NCI-H2107 treated with DMSO at 0.1 percent for 48 hours (cell line): ENCODE data around the gene STK40.
A peak's percentile ranks its signal among the peaks of the same experiment; 100 is the strongest.

Experiments used
- DNase-seq: peaks from one replicate; lab custom pipeline; 2025; ENCODE audit not compliant: unreplicated experiment; lab: John Stamatoyannopoulos, UW

STK40 gene, protein sequence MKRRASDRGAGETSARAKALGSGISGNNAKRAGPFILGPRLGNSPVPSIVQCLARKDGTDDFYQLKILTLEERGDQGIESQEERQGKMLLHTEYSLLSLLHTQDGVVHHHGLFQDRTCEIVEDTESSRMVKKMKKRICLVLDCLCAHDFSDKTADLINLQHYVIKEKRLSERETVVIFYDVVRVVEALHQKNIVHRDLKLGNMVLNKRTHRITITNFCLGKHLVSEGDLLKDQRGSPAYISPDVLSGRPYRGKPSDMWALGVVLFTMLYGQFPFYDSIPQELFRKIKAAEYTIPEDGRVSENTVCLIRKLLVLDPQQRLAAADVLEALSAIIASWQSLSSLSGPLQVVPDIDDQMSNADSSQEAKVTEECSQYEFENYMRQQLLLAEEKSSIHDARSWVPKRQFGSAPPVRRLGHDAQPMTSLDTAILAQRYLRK

DNA sequence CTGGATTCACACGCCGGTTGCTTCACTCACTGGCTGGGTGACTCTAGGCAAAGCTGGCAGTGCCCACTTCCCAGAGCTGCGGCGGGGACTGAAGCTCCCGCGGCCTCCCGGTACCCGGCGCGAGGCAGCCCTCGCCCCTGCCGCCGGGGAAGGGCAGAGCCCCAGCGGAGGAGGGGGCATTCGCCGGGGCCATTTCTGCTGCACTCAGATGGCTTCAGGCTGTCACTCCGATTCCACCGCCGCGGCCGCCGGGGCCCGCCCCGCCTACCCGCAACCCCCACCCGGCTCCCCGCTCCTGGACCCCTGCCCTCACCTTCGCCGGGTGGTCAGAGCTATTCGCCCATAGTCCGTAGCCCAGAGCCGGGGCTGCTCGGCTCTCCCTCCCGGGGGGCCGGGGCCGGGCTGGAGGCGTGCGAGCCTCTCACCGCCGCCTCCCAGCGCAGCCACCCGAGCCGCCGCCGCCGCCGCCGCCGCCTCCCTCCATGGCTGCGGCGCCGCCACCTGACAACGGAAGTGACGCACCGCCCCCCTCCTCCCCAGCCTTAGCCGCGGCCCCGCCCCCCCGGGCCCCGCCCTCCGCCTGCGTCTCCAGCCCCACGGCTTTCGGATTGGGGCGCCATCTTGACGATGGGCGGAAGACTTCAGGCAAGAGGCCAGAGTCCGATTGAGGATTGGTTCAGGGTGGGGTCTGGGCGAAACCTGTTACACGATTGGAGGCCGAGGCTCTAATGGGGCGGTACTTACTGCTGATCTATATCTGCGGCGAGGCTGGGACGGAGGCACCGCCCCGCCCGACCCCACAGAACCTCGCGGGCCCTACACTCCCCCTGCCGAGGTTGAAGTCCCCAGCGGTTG is at the start of gene STK40:
Gene STK40 (minus strand): TSS at position 515 of the 855 bp plus-strand sequence. CDS start 24,592 bp downstream, outside the sequence.
- DNase-seq = peak; percentile 98

GRCh38 chr1:36433102-36433501 is 47.4 kb upstream of the STK40 start:
- no peak for DNase-seq

DNA sequence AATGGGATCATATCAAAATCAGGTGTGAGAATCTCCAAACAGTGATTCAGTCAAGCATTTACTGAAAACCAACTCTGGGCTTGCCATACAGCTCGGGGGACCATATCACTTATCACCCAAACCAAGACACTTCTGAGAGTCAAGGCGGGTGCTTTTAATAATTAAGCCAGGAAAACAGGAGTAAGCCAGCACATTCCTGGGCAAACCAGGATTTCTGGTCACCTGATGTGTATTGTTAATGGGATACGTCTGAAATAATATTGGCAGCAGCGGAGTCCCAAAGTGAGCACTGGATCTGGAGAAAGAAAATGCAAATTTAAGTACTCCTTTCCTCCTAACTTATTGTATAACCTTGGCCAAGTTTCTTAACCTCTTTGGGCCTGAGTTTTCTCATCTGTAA is 46.9 kb upstream of the STK40 start:
- DNase-seq = no peak

- no peak for DNase-seq
These were observed 40.1 kb upstream of the STK40 start for GRCh38 chr1:36425791-36426190.

- DNase-seq = no peak
These were observed 35.9 kb upstream of the STK40 start for GRCh38 chr1:36421649-36422048.

GRCh38 chr1:36420836-36421317 is 35.2 kb upstream of the STK40 start:
- DNase-seq = peak; percentile 44

DNA sequence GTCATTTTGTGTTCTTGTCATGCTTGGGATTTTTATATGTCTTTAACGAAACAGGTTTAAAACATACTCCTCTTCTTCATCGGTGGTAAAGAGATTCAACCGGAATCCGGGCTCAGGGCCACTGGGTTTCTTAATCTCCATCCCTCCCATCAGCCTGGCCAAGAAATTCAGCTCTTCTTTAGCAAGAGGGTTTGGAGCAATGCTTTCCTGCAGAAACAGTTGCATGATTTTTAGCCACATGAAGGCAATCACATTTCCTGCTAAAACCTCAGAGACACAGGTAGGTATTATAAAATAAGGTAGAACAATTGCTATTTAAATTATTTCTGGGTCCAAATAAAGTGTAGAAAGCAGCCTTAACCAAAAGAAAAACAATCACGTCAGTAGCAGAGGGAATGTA is 34.7 kb upstream of the STK40 start:
- DNase-seq = no peak

DNA sequence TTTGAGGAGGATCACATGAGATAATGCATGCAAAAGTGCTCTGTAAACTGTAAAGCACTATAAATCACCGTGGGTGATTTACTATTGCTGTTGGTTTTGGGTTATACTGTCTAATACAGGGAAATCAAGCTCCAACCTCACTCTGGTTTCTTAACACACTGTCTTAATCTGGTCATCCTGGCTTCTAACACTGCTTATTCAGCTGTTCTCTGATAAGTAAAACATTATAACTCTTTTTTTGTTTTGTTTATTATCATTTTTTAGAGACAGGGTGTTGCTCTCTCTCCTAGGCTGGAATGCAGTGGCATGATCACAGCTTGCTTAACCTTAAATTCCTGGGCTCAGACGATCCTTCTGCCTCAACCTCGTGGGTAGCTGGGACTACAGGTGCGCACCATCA is 33.8 kb upstream of the STK40 start:
- DNase-seq = no peak

DNA sequence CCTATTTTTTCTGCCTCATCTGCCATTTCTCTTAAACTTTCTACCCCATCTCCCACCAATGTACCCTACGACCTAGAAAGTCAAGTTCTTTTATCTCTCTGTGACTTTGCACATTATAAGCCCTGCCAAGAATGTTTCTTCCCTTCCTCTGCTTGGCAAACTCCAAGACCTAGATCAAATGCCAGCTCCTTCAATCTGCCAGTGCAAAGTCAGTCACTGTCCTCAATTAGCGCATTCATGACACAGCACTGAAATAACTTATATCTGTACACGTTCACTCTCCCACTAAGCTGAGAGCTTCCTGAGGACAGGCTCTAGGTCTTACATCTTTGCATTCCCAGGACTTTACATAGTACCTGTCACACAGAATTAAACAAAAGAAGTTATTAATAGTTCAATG is 33.4 kb upstream of the STK40 start:
- no peak for DNase-seq

GRCh38 chr1:36417931-36418330 is 32.2 kb upstream of the STK40 start:
- DNase-seq = no peak

DNA sequence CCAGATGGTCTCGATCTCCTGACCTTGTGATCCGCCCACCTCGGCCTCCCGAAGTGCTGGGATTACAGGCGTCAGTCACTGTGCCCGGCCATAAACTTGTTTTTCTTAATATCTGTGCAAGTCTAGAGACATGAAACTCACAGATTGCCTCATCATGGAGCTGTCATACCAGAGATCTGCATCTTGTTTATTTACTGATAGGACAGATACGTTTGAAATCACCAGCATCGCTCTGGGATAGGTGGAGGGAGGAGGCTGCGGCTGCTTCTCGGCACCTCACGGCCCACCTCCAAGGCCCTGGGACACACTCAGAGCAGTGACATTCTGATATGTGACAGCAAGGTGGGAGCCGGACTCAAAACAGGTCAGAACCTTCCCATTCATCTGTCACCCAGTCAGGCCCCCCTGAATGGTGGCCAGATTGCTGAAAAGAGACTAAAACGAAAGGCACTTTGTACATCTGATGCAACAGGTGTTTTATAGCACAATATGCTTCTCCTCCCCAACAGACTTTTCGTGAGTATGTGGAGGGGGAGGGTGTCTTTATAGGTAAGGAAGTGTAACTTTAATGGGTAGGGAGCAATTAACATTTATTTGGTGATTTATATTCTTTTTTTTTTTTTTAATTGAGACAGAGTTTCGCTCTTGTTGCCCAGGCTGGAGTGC is 30.1 kb upstream of the STK40 start:
- no peak for DNase-seq

DNA sequence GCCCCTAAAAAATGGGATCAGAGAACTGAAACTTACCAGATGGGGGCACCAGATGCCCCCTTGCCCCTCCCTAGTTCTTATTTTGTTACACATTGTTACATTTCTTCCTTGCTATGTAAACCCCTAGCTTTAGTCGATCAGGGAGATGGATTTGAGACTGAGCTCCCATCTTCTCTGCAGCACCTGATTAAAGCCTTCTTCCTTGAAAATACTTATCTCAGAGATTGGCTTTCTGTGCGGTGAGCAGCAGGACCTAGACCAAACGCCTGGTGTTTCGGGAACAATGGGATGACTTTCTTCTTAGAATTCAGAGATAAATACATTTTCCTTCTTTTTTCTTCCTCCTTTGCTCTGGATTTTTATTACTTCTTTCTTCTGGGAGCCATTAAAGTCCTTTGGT is 28.7 kb upstream of the STK40 start:
- no peak for DNase-seq

DNA sequence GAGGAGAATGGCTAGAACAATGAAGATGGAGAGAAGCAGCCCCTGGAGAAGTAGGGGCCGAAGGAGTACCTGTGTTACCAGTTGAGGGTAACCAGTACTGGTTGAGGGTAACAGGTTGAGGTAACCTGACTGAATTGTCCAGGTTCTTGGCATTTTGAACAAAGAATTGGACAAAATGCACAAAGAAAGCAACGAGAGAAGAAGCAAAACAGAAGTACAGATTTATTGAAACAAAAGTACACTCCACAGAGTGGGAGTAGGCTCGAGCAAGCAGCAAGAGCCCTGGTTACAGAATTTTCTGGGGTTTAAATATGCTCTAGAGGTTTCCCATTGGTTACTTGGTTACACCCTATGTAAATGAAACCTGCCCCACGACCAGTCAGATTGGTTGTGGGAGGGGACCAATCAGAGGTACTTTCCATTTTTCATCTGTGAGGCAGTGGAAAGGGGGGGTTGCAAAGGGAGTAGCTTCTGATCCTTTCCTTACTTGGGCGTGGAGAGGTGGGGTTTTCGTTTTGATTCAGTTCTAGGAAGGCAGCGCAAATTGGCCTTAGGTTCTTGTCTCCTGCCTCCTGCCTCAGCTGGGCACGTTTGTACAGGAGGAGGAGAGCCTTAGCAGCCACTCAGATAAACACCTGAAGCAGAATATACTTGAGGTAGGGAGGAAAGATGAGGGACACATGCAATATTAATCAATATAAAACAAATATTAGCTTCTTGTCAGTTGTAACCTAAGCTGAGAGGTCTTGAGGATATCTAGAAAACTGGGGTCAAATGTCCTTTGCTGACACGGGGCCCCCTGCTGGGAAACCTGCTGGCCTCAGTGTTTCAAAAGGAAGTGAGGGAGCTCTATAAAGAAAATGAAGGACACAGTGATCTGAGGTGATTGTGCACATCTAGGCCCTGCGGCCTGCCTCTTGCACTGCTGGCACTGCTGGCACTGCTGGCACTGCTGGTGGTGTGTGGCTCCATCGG is 26.2 kb upstream of the STK40 start:
- DNase-seq = no peak

DNA sequence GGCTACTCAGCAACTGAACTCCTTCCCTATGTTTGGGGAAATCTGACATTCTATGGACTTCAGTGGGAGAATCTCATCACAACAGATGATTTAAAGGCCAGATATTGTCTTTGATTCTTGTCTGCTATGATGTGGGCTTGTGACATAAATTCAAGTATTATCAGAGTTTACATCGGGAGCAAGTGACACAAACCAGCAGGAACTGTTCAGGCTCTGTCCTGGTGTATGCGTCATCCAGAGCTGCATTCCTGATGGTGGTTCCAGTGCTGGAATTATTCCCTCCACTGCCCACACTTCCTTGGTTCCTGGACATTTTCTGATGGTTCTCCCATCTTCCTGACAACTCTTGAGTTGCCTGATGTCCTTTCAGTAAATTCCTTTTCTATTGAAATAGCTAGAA is 22.8 kb upstream of the STK40 start:
- DNase-seq = no peak

DNA sequence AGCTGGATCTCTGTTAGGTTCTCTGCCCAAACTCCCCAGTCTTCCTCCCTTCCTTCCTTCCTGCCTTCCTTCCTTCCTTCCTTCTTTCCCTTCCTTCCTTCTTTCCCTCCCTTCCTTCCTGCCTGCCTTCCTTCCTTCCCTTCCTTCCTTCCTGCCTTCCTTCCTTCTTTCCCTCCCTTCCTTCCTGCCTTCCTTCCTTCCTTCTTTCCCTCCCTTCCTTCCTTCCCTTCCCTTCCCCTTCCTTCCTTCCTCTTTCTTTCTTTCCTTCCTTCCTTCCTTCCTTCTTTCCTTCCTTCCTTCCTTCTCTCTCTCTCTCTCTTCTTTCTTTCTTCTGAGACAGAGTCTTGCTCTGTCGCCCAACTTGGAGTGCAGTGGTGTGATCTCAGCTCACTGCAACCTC is 20.7 kb upstream of the STK40 start:
- DNase-seq = no peak

DNA sequence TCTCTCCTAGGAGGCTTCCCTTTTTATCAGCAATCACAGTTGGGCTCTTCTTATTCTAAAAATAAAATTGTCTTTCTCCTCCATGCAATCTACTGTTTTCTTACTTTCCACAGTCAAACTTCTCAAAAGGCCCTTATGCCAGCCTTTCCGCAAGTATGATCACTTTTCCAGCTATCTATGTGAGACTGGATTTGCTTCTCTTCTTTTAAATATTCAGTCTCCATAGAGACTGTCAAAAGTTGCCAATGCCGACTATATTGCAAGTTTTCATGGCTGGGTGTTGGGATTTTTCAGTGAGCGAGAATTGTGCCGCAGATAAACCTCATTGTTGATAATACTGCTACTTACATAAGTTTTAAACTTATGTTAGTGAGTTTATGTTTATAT is 16.8 kb upstream of the STK40 start:
- DNase-seq = no peak

DNA sequence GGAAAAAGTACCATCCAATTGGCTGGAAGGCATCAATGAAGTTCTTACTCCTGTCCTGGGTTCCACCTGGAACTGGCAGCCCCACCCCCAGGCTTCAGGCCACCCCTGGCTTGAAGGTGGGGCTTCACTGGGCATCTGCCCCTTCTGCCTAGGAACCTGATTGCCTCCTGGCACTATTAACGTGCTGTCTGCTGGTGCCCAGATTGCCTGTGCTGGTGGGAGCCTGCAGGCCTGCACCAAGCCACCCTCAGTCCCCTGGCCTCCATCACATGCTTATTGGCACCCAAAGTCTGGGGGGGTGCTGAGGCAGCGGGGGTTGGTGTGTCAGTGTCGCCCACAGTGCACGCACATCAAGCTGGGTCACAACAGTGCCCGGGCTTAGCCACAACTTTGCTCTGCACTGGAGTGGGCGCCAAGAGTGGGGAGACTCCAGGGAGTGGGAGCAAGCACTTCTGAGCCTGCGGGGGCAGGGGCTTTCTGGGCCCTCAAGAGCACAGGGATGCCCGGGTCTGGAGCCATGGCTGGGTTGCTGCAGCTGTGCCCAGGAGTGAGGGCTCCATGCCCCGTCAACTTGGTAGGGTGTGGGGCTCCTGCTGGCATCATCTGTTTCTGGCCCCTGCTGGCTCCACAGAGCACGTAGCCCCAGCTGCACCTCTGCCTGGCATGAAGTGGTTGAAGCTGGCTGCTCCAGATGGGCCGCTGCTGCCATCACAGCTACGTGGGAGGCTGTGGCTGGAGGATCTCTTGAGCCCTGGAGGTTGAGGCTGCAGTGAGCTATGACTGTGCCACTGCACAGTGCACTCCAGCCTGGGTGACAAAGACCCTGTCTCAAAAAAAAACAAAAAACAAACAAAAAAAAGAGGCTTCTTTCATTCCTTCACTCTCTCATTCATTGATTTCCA is 16.1 kb upstream of the STK40 start:
- DNase-seq = no peak

- DNase-seq = no peak
These were observed 15.3 kb upstream of the STK40 start for GRCh38 chr1:36400825-36401601.

- DNase-seq = no peak
These were observed 14.7 kb upstream of the STK40 start for GRCh38 chr1:36400514-36400824.
